H9 (cell line): Measurements from ENCODE around the gene CIDEC. TPM values are rescaled to one million over a fixed set of nuclear protein-coding genes. Genes with fewer than 3 reads are reported as not detected.

ENCODE experiments used
- DNase-seq: peaks from one replicate; pipeline ENCODE4 v3.0.0-alpha.2; 2017
- H2AFZ ChIP-seq: one replicate; pipeline ENCODE4 v1.6.1; 2013; ENCODE audit warnings: mild to moderate bottlenecking, low read length, control low read depth, moderate library complexity
- H2AK5ac ChIP-seq: 2 replicates; pipeline ENCODE4 v1.6.1; 2013; ENCODE audit warnings: low read length, control low read depth, mixed read lengths; ENCODE audit not compliant: insufficient read length
- H2BK120ac ChIP-seq: one replicate; pipeline ENCODE4 v1.6.1; 2013; ENCODE audit warnings: low read depth, mild to moderate bottlenecking, low read length, control low read depth, inconsistent platforms; ENCODE audit not compliant: poor library complexity, severe bottlenecking
- H2BK12ac ChIP-seq: 2 replicates; pipeline ENCODE4 v1.6.1; 2013; ENCODE audit warnings: low read length, control low read depth, mixed read lengths, low read depth; ENCODE audit not compliant: insufficient read length
- H2BK15ac ChIP-seq: 2 replicates; pipeline ENCODE4 v1.6.1; 2013; ENCODE audit warnings: low read depth, low read length, control low read depth
- H2BK20ac ChIP-seq: one replicate; pipeline ENCODE4 v1.6.1; 2013; ENCODE audit warnings: low read depth, mild to moderate bottlenecking, low read length, control low read depth, inconsistent platforms; ENCODE audit not compliant: poor library complexity, severe bottlenecking
- H2BK5ac ChIP-seq: 2 replicates; pipeline ENCODE4 v1.6.1; 2013; ENCODE audit warnings: low read length, control low read depth, mixed read lengths; ENCODE audit not compliant: insufficient read length
- H3K14ac ChIP-seq: 2 replicates; pipeline ENCODE4 v1.6.1; 2013; ENCODE audit warnings: low read length, control low read depth; ENCODE audit not compliant: insufficient read depth
- H3K18ac ChIP-seq: 2 replicates; pipeline ENCODE4 v1.6.1; 2013; ENCODE audit warnings: low read depth, mild to moderate bottlenecking, mixed read lengths, low read length, control low read depth; ENCODE audit not compliant: insufficient read length
- H3K23ac ChIP-seq: 2 replicates; pipeline ENCODE4 v1.6.1; 2013; ENCODE audit warnings: low read length, control low read depth, mixed read lengths, low read depth; ENCODE audit not compliant: insufficient read length
- H3K23me2 ChIP-seq: 2 replicates; pipeline ENCODE4 v1.6.1; 2013; ENCODE audit warnings: low read depth, mild to moderate bottlenecking, mixed read lengths, low read length, control low read depth; ENCODE audit not compliant: insufficient read length, poor library complexity, severe bottlenecking
- H3K27ac ChIP-seq: 2 replicates; pipeline ENCODE4 v1.5.1; 2013; ENCODE audit warnings: low read length, control low read depth, mixed read lengths, low read depth; ENCODE audit not compliant: insufficient read length
- H3K27me3 ChIP-seq: 2 replicates; pipeline ENCODE4 v1.6.1; 2013; ENCODE audit warnings: low read length, control low read depth, inconsistent platforms; ENCODE audit not compliant: insufficient read depth
- H3K4ac ChIP-seq: 2 replicates; pipeline ENCODE4 v1.6.1; 2013; ENCODE audit warnings: low read depth, mild to moderate bottlenecking, control low read depth, inconsistent platforms, low read length, moderate library complexity
- H3K4me1 ChIP-seq: 2 replicates; pipeline ENCODE4 v1.6.1; 2013; ENCODE audit warnings: low read length, control low read depth, inconsistent platforms; ENCODE audit not compliant: insufficient read depth
- H3K4me2 ChIP-seq: 2 replicates; pipeline ENCODE4 v1.6.1; 2013; ENCODE audit warnings: low read length, control low read depth, mixed read lengths; ENCODE audit not compliant: insufficient read length, insufficient read depth
- H3K56ac ChIP-seq: 2 replicates; pipeline ENCODE4 v1.6.1; 2013; ENCODE audit warnings: low read depth, mild to moderate bottlenecking, mixed read lengths, low read length, control low read depth; ENCODE audit not compliant: insufficient read length
- H3K79me1 ChIP-seq: 2 replicates; pipeline ENCODE4 v1.6.1; 2013; ENCODE audit warnings: low read depth, mild to moderate bottlenecking, moderate library complexity, low read length, control low read depth, inconsistent platforms; ENCODE audit not compliant: insufficient read depth, poor library complexity, severe bottlenecking
- H3K79me2 ChIP-seq: 2 replicates; pipeline ENCODE4 v1.6.1; 2013; ENCODE audit warnings: low read length, control low read depth, inconsistent platforms; ENCODE audit not compliant: insufficient read depth
- H3K9ac ChIP-seq: 2 replicates; pipeline ENCODE4 v1.6.1; 2013; ENCODE audit warnings: low read length, control low read depth, mixed read lengths; ENCODE audit not compliant: insufficient read length; ENCODE audit errors: extremely low read depth
- H3K9me3 ChIP-seq: one replicate; pipeline ENCODE4 v1.6.1; 2013; ENCODE audit warnings: low read depth, low read length, inconsistent platforms; ENCODE audit not compliant: control insufficient read depth
- H3T11ph ChIP-seq: one replicate; pipeline ENCODE4 v1.6.1; 2013; ENCODE audit warnings: mild to moderate bottlenecking, low read length, control low read depth, inconsistent platforms
- H4K20me1 ChIP-seq: one replicate; pipeline ENCODE4 v1.6.1; 2013; ENCODE audit not compliant: control insufficient read depth, insufficient read length, insufficient read depth
- H4K5ac ChIP-seq: 2 replicates; pipeline ENCODE4 v1.6.1; 2013; ENCODE audit warnings: low read depth, mild to moderate bottlenecking, mixed read lengths, low read length, control low read depth; ENCODE audit not compliant: insufficient read length
- H4K8ac ChIP-seq: replicated peaks from 2 replicates; pipeline ENCODE4 v1.6.1; 2013; ENCODE audit warnings: low read length, control low read depth, mixed read lengths, low read depth; ENCODE audit not compliant: insufficient read length
- H4K91ac ChIP-seq: 2 replicates; pipeline ENCODE4 v1.6.1; 2013; ENCODE audit warnings: low read depth, mild to moderate bottlenecking, moderate library complexity, mixed read lengths, low read length, control low read depth; ENCODE audit not compliant: insufficient read length
- H3K27ac Mint-ChIP-seq, 3 experiments: 2 replicates in 2 of 3; 3 replicates in 1 of 3; pipeline ENCODE4 v1.8.0; 2020 to 2021; ENCODE audit warnings: mixed read lengths in 3 of 3, mild to moderate bottlenecking in 1 of 3, moderate library complexity in 1 of 3
- H3K27me3 Mint-ChIP-seq: 2 replicates; pipeline ENCODE4 v1.8.0; 2021; ENCODE audit warnings: low read depth, mild to moderate bottlenecking, moderate library complexity, mixed read lengths
- H3K36me3 Mint-ChIP-seq, 3 experiments: 2 replicates in 2 of 3; 3 replicates in 1 of 3; pipeline ENCODE4 v1.8.0; 2020 to 2021; ENCODE audit warnings: low read depth in 3 of 3, mixed read lengths in 3 of 3; ENCODE audit not compliant: insufficient read depth in 1 of 3
- H3K4me1 Mint-ChIP-seq, 2 experiments: 2 replicates each; pipeline ENCODE4 v1.8.0; 2020; ENCODE audit warnings: mixed read lengths in 2 of 2
- H3K4me3 Mint-ChIP-seq, 2 experiments: 2 replicates in 1 of 2; 3 replicates in 1 of 2; pipeline ENCODE4 v1.8.0; 2020 to 2021; ENCODE audit warnings: mild to moderate bottlenecking in 2 of 2, mixed read lengths in 2 of 2, moderate library complexity in 1 of 2
- H3K9me3 Mint-ChIP-seq, 2 experiments: 2 replicates in 1 of 2; 3 replicates in 1 of 2; pipeline ENCODE4 v1.8.0; 2020; ENCODE audit warnings: mild to moderate bottlenecking in 2 of 2, mixed read lengths in 2 of 2, moderate library complexity in 1 of 2
- WGBS: extraction: QIAGEN DNeasy Blood & Tissue Kit; methylation state at CpG from one replicate; pipeline ENCODE4 v1.1.7; 2013; ENCODE audit warnings: missing lambda C conversion rate, low lambda C conversion rate, mixed read lengths; ENCODE audit not compliant: insufficient read length; ENCODE audit errors: extremely low coverage; 5-methylcytosine and 5-hydroxymethylcytosine counted together
- total RNA-seq: library from RNA; stranded (reverse); gene quantifications from 2 replicates; pipeline ENCODE4 v1.2.1, GENCODE V29; 2021
- TF ChIP-seq, protein P1 (sequence below): fragments of 200-600 bp; sonication (generic); conservative IDR thresholded peaks from 3 replicates; pipeline ENCODE4 v1.8.0; 2021; ENCODE audit warnings: antibody characterized with exemption, mild to moderate bottlenecking

CIDEC gene
- total RNA-seq, 1 experiment from 2014 or later, result not detected

DNA sequence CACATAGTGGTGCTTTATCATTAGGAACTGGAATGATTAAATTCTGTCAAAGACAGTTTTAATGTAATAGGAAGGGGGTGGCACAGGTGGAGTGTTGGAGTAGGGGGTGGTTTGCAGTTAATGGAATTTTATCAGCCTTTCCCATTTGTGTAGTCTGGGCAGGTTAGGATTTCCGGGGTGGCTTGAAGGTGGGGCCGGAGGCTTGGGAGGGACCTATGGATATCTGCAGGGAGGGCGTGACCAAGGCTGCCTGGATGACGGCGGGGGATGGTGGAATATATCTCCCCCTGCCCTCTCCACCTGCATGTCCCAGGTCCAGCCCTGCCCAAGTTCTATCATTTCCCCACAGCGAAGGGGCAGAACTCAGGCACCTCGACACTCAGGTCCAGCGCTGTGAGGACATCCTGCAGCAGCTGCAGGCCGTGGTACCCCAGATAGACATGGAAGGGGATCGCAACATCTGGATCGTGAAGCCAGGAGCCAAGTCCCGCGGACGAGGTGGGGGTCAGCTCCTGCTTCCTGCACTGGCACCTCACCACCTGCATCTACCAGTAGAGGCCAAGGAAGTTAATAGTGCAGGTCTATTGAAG lies 54.5 kb downstream of the CIDEC start:
- Histone ChIP-seq H3K27ac (no peak overlapping the region), H3K9ac (no peak overlapping the region), H3K14ac (no peak overlapping the region; the same call in 1 of the 2 replicates), H2BK5ac (no peak overlapping the region), H4K5ac (no peak overlapping the region), H2AK5ac (no peak overlapping the region), H2BK20ac (no peak overlapping the region), H4K91ac (no peak overlapping the region), H2BK120ac (no peak overlapping the region), H3K27me3 (no peaks in the 10 kb centered on the region), H2AFZ (no peak overlapping the region), H3K79me1 (no peaks in the 10 kb centered on the region), H2BK15ac (no peak overlapping the region), H4K8ac (no peak overlapping the region), H3K4ac (no peak overlapping the region), H2BK12ac (no peak overlapping the region), H3K23ac (no peak overlapping the region), H4K20me1 (no peaks in the 10 kb centered on the region), H3K18ac (no peak overlapping the region), H3K23me2 (no peaks in the 10 kb centered on the region), H3K4me1 (no peaks in the 10 kb centered on the region), H3K9me3 (no peaks in the 10 kb centered on the region), H3K4me2 (no peak overlapping the region), H3K56ac (no peak overlapping the region), H3K79me2 (no peaks in the 10 kb centered on the region), H3T11ph (no peak overlapping the region)
- Mint-ChIP-seq H3K4me3 (no peak overlapping the region), H3K9me3 (no peaks in the 10 kb centered on the region), H3K4me1 (peaks cover 14 to 25% of the 10 kb centered on the region in 2 experiments), H3K27ac (no peak overlapping the region), H3K36me3 (no peaks in the 10 kb centered on the region), H3K27me3 (no peaks in the 10 kb centered on the region; the same call in 1 of the 2 replicates)
- TF ChIP-seq, protein P1, sequence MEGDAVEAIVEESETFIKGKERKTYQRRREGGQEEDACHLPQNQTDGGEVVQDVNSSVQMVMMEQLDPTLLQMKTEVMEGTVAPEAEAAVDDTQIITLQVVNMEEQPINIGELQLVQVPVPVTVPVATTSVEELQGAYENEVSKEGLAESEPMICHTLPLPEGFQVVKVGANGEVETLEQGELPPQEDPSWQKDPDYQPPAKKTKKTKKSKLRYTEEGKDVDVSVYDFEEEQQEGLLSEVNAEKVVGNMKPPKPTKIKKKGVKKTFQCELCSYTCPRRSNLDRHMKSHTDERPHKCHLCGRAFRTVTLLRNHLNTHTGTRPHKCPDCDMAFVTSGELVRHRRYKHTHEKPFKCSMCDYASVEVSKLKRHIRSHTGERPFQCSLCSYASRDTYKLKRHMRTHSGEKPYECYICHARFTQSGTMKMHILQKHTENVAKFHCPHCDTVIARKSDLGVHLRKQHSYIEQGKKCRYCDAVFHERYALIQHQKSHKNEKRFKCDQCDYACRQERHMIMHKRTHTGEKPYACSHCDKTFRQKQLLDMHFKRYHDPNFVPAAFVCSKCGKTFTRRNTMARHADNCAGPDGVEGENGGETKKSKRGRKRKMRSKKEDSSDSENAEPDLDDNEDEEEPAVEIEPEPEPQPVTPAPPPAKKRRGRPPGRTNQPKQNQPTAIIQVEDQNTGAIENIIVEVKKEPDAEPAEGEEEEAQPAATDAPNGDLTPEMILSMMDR, result no peak
- no CpG with 5 or more reads among the region's 14 CpGs for WGBS
- no peak for DNase-seq
